Measurements from ENCODE around the gene DGCR6. TPM values are rescaled to one million over a fixed set of nuclear protein-coding genes. Genes with fewer than 3 reads are reported as not detected.
A peak's percentile ranks its signal among the peaks of the same experiment; 100 is the strongest.

DGCR6 gene
- total RNA-seq, 2 donors from 2014 or later = 6.7 to 10.5 TPM

DNA sequence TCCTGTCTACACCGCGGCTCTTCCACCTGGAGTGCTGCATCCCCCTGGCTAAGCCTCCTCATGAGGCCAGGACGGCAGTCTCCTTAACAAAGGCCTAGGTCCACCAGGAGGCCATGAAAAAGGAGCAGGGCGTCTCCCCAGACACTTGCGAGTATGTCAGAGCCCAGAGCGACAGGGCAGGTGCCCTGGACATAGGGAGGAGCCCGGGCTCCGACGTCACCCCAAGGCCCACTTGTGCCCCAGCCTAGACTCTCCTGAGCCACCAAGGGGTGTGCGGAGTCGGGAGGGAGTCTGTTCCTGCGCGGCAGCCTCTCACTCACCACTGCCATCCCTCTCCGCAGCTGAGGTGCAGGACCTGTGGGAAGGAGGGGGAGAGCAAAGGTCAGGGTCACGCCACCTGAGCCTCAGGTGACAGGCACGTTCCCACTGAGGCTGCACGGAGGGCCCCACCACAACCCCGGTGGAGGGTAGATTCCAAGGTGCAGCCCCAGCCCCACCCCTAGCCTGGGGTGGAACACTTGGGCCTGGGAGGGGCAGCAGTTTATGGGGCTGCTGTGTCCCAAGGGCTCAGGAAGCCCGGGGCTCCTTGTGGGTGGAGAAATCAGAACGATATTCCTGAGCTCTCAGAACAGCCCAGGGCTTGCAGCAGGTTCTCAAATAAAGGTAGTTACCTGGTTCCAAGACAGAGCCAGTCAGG, 19.4 kb downstream of the DGCR6 start:
- ATAC-seq = no peak

DNA sequence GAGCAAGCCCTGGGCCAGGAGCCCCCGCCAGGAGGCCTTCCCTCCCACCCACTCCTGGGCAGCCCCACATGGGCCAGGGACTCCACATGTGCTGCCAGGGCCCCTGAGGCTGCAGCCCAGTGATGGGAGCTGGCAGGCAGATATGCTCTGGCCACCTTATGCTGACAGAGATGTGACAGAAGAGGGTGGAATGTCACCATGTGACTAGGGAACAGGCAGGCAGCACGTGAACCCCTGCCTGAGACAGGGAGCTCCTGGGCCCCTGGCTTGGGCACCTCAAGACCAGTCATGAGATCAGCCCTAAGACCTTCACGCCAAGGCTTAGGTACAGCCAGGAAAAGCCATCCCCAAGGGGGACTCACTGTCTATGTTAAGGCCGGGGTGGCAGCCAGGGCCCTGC, 20.9 kb downstream of the DGCR6 start:
- no peak overlapping the region for H3K4me3 ChIP-seq
- no peak for ATAC-seq

More for the DNA sequence above, 19.4 kb downstream of the DGCR6 start:
- no peaks in the 10 kb centered on the region for H3K36me3 ChIP-seq (replicated peaks in 1 of 2; ENCODE audit: insufficient read depth in 1 of 2, low read depth in 2 of 2)
- no CpG with 5 or more reads among the region's 20 CpGs for WGBS, 2 donors
- TF ChIP-seq POLR2A (IDR thresholded peaks at IDR 0.05) = no peak
- TF ChIP-seq, protein P1, sequence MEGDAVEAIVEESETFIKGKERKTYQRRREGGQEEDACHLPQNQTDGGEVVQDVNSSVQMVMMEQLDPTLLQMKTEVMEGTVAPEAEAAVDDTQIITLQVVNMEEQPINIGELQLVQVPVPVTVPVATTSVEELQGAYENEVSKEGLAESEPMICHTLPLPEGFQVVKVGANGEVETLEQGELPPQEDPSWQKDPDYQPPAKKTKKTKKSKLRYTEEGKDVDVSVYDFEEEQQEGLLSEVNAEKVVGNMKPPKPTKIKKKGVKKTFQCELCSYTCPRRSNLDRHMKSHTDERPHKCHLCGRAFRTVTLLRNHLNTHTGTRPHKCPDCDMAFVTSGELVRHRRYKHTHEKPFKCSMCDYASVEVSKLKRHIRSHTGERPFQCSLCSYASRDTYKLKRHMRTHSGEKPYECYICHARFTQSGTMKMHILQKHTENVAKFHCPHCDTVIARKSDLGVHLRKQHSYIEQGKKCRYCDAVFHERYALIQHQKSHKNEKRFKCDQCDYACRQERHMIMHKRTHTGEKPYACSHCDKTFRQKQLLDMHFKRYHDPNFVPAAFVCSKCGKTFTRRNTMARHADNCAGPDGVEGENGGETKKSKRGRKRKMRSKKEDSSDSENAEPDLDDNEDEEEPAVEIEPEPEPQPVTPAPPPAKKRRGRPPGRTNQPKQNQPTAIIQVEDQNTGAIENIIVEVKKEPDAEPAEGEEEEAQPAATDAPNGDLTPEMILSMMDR (IDR thresholded peaks at IDR 0.05) = no peak
- no peaks in the 10 kb centered on the region for H3K4me1 ChIP-seq
- intact Hi-C loops (cut with DNase I) = no loop called here
- no peaks in the 10 kb centered on the region for H3K9me3 ChIP-seq
- H3K27ac ChIP-seq = no peak overlapping the region
- DNase-seq = no peak
- H3K4me3 ChIP-seq = no peak overlapping the region
- H3K27me3 ChIP-seq = no peaks in the 10 kb centered on the region

DNA sequence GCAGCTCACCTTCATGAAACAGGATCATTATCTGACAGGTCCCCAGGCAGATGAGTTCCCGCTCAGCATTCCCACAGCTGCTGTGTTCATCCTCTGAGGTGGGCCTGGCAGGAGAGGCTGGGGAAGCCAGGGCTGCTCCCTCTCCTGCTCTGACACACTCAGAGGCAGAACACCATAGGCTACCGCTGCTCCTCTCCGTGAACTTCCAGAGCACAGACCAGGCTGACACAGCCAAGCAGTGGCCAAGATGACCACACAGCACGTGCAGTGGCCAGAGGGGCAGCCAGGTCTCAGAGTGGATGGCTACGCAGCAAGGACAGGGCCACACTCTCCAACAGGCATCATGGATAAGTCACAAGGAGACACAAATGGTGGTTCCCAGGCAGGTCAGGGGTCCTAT, 21.5 kb downstream of the DGCR6 start:
- H3K4me1 ChIP-seq = no peaks in the 10 kb centered on the region
- H3K4me3 ChIP-seq = no peak overlapping the region
- intact Hi-C loops (cut with DNase I) = no loop called here
- no peaks in the 10 kb centered on the region for H3K27me3 ChIP-seq
- H3K27ac ChIP-seq = no peak overlapping the region
- H3K36me3 ChIP-seq (replicated peaks in 1 of 2; ENCODE audit: insufficient read depth in 1 of 2, low read depth in 2 of 2) = no peaks in the 10 kb centered on the region
- no peaks in the 10 kb centered on the region for H3K9me3 ChIP-seq
- DNase-seq (no peak), ATAC-seq (no peak)
- TF ChIP-seq, protein P1 (IDR thresholded peaks at IDR 0.05) = no peak
- no peak for TF ChIP-seq POLR2A (IDR thresholded peaks at IDR 0.05)
- WGBS, 2 donors = no CpG with 5 or more reads among the region's 5 CpGs

More for the DNA sequence above, 20.9 kb downstream of the DGCR6 start:
- no peaks in the 10 kb centered on the region for H3K36me3 ChIP-seq (replicated peaks in 1 of 2; ENCODE audit: insufficient read depth in 1 of 2, low read depth in 2 of 2)
- intact Hi-C loops (cut with DNase I) = no loop called here
- DNase-seq = no peak
- TF ChIP-seq, protein P1 (IDR thresholded peaks at IDR 0.05) = no peak
- TF ChIP-seq POLR2A (IDR thresholded peaks at IDR 0.05) = no peak
- H3K27ac ChIP-seq = no peak overlapping the region
- no CpG with 5 or more reads among the region's 4 CpGs for WGBS, 2 donors
- H3K9me3 ChIP-seq = no peaks in the 10 kb centered on the region
- no peaks in the 10 kb centered on the region for H3K4me1 ChIP-seq
- no peaks in the 10 kb centered on the region for H3K27me3 ChIP-seq

DNA sequence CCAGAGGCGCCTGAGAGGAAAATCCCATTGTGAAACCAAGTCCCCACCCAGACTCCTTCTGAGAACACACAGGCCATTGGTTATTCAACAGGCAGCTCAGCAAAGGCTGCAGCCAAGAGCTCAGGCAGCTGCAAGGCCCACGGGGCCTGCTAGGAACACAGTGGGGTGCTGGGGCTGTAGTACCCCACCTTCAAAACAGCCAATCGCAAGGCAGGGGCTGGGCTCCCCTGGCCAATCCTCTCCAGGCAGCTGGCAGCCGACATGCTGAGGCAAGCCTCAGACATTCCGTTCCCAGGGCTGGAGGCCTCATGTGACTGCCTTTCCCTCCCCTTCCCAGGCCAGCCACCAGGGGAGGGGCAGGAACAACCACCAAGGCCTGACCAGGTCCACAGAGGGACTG, 23.3 kb downstream of the DGCR6 start:
- TF ChIP-seq POLR2A (IDR thresholded peaks at IDR 0.05) = no peak
- TF ChIP-seq, protein P1 (IDR thresholded peaks at IDR 0.05) = no peak
- Histone ChIP-seq H3K27ac (no peak overlapping the region), H3K4me1 (no peaks in the 10 kb centered on the region), H3K27me3 (no peaks in the 10 kb centered on the region), H3K36me3 (replicated peaks in 1 of 2; ENCODE audit: insufficient read depth in 1 of 2, low read depth in 2 of 2) (no peaks in the 10 kb centered on the region), H3K4me3 (no peak overlapping the region), H3K9me3 (no peaks in the 10 kb centered on the region)
- intact Hi-C loops (cut with DNase I) = no loop called here
- DNase-seq (peak in 1 of 4 donors; percentile 21), ATAC-seq (peak; percentile 93)
- WGBS, 2 donors = no CpG with 5 or more reads among the region's 5 CpGs

All from body of pancreas (tissue), 4 donors.